GM18508 (cell line): ENCODE measurements around the gene ERO1B.
A peak's percentile ranks its signal among the peaks of the same experiment; 100 is the strongest.

Source experiments
- ATAC-seq: cut with Tn5 transposase; IDR thresholded peaks from one replicate; pipeline ENCODE4 v1.9.1; 2021; ENCODE audit warnings: moderate number of reproducible peaks; ENCODE audit not compliant: insufficient read depth, unreplicated experiment

Gene ERO1B

DNA sequence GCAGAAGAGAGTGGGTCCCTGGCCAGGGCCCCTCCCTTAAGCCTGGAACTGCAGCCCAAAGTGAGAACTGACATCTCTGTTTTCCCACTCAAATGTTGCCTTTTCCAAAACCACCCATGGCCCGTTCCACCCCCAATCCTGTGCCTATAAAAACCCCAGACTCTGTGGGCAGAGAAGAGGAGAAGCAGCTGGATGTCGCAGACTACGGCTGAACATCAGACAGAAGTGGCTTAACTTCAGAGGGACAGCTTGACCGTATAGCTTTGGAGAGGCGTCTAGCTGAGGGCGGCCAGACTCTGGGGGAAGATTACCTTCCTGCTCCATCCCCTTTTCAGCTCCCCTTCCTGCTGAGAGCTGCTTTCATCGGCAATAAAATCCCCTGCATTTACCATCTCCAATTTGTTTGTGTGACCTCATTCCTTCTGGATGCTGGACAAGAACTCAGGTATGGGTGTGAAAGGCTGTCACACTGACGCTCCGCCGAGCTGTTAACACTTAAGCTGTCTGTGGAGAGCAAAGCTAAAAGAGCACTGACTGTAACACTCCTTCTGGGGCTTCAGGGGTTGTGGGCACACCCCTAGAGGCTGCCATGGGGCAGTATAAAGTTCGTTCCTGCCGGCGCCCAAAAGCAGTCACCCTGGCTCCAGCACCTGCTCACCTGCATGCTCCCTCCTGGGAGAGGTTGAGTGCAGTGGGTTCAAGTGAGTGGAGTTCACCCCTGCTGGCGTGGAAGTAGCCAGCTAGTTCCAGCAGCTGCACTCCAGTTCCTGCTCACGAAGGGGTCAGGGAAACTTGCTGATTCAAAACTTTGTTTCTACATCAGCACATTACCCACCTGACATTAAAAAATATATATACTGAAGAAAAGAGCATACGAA is 19.6 kb upstream of the ERO1B start:
- ATAC-seq, result no peak

GRCh38 chr1:236297161-236297560 is 15.4 kb upstream of the ERO1B start:
- ATAC-seq, result no peak

- no peak for ATAC-seq
Measured at GRCh38 chr1:236292425-236292824, 10.7 kb upstream of the ERO1B start.

GRCh38 chr1:236289492-236290131 is 7.9 kb upstream of the ERO1B start:
- ATAC-seq, result no peak

GRCh38 chr1:236288620-236288976 is 6.8 kb upstream of the ERO1B start:
- ATAC-seq, result no peak

DNA sequence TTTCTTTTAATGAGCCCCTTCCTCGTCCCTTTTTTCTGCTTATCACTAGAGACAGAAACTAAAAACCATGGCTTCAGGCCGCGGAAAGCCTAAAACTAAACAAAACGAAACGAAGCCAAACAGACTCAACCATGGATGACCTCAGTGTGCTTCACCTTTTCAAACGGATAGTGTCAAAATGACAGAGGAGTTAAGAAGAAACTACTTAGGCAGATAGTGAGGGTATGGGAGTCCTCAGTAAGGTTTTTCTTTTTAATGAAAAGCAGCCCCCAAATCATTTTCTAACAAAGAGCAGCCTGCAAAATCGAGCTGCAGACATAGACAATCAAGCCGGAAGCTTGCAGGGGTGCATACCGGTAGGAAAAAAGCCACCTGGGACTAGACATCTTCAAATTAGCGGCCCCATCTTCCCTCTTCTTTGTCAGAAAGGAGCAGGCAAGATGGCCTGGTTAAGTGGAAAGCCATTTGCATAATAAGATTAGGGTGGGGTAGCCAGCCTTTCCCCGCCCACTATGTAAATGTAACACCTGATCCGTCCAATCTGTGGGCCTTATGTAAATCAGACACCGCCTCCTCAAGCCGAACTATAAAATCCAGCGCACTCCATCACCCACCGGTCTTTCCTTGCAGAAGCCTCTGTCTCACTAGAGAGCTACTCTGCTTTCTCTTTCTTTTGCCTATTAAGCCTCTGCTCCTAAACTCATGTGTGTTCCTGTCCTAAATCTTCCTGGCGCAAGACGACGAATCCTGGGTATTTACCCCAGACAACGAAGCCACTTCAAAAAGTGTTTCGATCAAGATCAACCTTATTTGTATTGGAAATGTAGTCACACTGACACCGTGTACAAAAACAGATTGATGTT is 6.2 kb upstream of the ERO1B start:
- no peak for ATAC-seq

GRCh38 chr1:236287356-236287755 is 5.6 kb upstream of the ERO1B start:
- ATAC-seq, result no peak

DNA sequence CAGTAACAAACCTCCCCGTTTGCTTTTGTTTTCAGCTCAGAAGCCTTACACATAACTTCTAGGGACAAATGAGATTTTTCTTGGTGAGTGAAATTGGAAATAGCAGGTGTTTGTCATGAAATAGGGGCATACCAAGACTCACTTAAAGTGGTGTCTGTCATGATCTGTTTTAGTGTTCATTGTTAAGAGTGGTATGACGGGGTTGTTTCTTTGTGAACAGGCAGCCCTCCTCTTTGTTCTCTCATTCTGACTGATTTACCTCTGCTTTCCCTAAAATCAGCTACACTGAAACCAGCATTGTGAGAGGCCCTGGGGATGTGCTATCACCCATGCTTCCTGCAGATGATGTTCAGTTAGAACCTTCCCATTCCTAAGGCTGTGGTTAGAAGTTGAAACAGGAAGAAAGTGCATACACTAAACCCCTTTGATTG is 2.5 kb upstream of the ERO1B start:
- ATAC-seq, result peak; percentile 60

- ATAC-seq, result no peak
Measured at GRCh38 chr1:236282719-236283118, 961 bp upstream of the ERO1B start.

- ATAC-seq, result peak; percentile 0
Measured at GRCh38 chr1:236282425-236282716, 613 bp upstream of the ERO1B start.

DNA sequence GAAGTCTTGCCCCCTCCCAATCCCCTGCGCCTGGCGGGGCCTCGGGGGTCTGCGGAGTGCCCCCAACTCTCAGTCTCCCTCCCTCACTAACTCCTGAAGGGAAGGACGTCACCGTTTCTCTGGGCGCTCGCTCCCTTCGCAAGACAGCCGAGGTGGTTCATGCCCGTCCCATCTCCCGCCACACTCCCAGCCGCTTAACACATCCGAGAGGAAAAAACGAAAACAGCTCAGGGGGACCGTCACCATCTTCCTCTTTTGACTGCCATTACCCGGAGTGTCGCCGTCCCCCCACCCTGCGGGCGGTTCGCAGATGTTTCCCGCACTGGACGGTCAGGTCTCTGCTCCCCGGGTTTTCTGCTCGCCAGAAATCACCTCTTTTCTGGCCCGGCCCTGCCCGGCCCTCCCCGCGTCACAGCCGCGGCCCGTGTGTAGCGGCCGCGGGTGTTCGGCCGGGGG is 532 bp downstream of the ERO1B start:
- ATAC-seq, result no peak

- ATAC-seq, result no peak
Measured at GRCh38 chr1:236280438-236281197, 1.1 kb downstream of the ERO1B start.

- ATAC-seq, result no peak
Measured at GRCh38 chr1:236275586-236275985, 6.2 kb downstream of the ERO1B start.

GRCh38 chr1:236275061-236275460 is 6.7 kb downstream of the ERO1B start:
- ATAC-seq, result no peak

- no peak for ATAC-seq
Measured at GRCh38 chr1:236273358-236273757, 8.4 kb downstream of the ERO1B start.

DNA sequence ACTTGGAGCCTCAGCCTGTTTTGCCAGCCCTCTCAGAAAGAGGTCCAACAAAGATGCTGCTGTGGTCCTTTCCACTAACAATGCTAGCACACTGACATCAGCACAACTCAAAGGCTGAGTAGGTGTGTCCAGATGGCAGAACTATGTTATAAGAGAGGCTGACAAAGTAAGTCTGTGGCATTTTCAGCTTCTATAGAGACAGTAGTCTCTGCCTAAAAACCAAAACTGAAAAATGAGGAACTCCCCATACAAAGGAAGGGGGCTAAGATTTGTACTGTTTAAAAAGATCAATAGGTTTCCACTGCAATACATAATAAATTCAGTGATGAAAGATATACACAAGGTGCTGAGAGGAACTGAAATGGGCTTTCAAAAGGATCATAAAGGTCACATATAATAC is 12.3 kb downstream of the ERO1B start:
- no peak for ATAC-seq

DNA sequence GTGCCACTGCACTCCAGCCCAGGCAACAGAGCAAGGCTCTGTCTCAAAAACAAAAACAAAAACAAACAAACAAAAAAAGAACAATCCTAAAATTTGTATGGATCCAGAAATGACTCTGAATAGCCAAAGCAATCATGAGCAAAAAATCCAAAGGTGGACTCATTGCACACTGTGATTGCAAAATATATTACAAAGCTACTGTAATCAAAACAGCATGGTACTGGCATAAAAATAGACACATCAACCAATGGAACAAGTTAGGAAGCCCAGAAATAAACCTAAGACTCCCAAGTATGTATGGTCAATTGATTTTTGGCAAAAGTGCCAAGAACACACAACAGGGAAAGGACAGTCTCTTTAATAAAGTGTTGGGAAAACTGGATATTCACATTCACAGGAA is 19.9 kb downstream of the ERO1B start:
- ATAC-seq, result no peak

DNA sequence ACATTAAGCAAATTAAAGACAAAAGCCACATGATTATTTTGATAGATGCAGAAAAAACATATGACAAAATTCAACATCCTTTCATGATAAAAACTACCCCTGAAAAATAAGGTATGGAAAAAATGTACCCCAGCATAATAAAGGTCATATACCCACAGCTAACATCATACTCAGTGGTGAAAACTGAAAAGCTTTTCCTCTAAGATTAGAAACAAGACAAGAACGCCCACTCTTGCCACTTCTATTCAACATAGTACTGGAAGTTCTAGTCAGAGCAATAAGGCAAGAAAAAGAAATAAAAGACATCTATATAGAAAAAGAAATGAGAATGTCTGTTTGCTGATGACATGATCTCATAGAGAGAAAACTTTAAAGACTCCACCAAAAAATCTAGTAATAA is 20.7 kb downstream of the ERO1B start:
- no peak for ATAC-seq

GRCh38 chr1:236259043-236259442 is 22.7 kb downstream of the ERO1B start:
- no peak for ATAC-seq

DNA sequence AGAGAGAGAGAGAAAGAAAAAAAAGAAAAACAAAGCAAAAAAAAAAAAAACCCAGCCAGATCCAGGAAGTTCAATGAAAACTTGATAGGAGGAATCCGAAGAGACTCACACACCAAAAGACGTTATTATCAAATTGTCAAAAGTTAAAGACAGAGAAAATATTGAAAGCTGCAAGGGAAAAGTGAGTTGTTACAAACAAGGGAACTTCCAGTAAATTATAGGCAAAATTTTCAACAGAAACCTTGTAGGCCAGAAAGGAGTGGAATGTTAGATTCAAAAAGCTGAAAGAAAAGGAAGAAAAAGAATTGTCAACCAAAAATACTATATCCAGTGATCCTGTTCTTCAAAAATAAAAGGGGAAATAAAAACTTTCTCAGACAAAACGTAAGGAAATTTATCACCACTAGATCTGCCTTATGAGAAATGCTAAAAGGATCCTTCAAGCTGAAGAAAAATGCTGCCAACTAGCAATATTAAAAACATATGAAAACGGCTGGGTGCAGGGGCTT is 23.6 kb downstream of the ERO1B start:
- ATAC-seq, result no peak
